Left renal cortex interstitium (tissue), 4 donors: ENCODE measurements around the gene PRKRIP1. TPM values are rescaled to one million over a fixed set of nuclear protein-coding genes. Genes with fewer than 3 reads are reported as not detected.
"Not testable (repeated sequence)": the region's sequence is repeated elsewhere in the genome, so short reads cannot be mapped to it uniquely, and the experiment has no call there.

Experiments used
- DNase-seq, 4 donors: peaks; one replicate each; pipeline ENCODE4 v3.0.0-alpha.2; 2013; ENCODE audit warnings: low read depth in 4 of 4, low spot score in 2 of 4, missing footprints in 1 of 4
- polyA plus RNA-seq, 4 donors: library from polyadenylated mRNA; unstranded; fragments of 120-200 nt; gene quantifications; one replicate each; pipeline ENCODE4 v1.2.1, GENCODE V29; 2013; ENCODE audit not compliant: insufficient read length in 4 of 4

PRKRIP1 gene
- polyA plus RNA-seq, 4 donors: 30.2 to 46.9 (median 38.6) TPM

DNA sequence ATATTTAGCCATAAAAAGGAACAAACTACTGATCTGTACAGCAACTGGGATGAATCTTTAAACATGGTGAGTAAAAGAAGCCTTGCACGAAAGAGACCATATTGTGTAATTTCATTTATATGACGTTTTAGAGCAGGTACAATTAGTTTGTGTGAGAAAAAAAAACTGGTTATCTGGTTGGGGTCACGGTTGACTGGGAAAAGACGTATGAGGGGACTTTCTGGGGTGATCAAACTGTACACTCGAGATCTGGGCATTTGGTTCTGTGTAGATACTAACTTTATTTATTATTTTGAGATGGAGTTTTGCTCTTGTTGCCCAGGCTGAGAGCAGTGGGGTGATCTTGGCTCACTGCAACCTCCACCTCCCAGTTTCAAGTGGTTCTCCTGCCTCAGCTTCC, 4.2 kb downstream of the PRKRIP1 start:
- DNase-seq: no peak

DNA sequence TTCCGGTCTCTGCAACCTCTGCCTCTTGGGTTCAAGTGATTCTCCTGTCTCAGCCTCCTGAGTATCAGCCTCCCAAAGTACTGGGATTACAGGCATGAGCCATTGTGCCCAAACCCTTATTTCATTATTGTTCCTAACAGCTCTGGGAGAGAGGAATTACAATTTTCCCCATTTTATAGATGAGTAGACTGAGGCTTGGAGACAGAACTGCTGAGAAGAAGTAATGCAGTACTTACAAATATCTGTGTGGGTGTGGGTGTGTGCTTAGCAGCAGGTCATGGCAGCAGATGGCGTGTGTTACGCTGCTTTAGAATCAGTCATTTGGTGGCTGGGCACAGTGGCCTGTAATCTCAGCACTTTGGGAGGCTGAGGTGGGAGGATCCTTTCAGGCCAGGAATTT, 7.4 kb downstream of the PRKRIP1 start:
- DNase-seq: no peak

DNA sequence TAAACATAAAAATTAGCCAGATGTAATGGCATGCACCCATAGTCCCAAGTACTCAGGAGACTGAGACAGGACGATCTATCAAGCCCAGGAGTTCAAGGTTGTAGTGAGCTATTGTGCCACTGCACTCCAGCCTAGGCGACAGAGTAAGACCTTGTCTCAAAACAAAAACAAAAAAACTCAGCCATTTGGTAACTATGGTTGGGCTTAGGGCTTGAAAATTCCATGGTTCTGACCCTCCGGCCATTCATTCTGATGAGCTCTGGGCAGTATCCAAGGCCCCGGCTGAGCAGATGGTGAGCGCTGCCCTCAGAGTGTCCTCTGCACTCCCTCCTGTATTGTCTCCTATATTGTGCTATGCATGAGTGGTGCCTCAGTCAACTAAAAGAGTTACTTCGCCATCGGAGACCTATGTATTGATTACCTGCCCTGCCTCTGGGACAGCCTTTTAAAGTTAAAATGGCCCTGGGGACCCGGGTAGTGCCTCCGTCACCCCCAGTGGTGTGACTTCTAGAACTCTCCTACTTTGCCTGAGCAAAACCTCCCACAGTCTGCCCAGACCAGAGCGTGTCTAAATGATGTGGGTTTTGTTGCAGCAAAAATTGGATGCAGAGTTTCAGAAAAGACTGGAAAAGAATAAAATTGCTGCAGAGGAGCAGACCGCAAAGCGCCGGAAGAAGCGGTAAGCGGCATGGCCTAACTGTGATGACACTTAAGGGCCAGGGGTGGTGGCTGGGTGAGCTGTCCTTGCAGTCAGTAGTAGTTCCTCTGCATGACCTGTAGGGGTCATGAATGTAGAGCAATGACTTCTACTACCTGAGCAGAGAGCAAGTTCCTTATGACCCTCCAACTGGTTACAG, 8.1 kb downstream of the PRKRIP1 start:
- DNase-seq: no peak

- not testable (repeated sequence) for DNase-seq
Measured at GRCh38 chr7:102404862-102405188, 8.7 kb downstream of the PRKRIP1 start.

GRCh38 chr7:102407910-102408309, 11.7 kb downstream of the PRKRIP1 start:
- no peak for DNase-seq

- DNase-seq: not testable (repeated sequence)
Measured at GRCh38 chr7:102408530-102408929, 12.4 kb downstream of the PRKRIP1 start.

- DNase-seq: no peak
Measured at GRCh38 chr7:102409340-102409739, 13.2 kb downstream of the PRKRIP1 start.

- DNase-seq: no peak
Measured at GRCh38 chr7:102410123-102410522, 14.0 kb downstream of the PRKRIP1 start.

GRCh38 chr7:102410918-102411317, 14.8 kb downstream of the PRKRIP1 start:
- no peak for DNase-seq

- no peak for DNase-seq
Measured at GRCh38 chr7:102412548-102412947, 16.4 kb downstream of the PRKRIP1 start.

DNA sequence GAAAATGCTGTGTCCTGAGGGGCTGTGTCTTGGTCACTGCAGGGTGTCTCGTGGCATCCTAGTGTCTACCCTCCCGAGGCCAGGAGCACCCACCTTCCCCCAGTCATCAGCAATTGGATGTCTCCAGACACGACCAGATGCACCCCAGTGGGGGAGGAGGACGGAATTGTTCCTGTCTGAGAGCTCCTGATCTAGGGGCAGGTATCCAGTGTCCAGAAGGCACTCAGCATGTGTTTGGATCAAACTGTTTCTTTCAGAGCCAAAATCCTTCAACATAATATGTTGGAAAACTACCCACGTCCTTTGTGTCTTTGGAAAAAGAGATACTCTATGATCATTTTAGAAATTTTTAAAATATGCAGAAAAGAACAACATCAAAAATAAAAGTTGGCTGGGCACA, 16.9 kb downstream of the PRKRIP1 start:
- no peak for DNase-seq

- DNase-seq: no peak
Measured at GRCh38 chr7:102413611-102414010, 17.4 kb downstream of the PRKRIP1 start.

GRCh38 chr7:102415685-102416225, 19.6 kb downstream of the PRKRIP1 start:
- DNase-seq: no peak

DNA sequence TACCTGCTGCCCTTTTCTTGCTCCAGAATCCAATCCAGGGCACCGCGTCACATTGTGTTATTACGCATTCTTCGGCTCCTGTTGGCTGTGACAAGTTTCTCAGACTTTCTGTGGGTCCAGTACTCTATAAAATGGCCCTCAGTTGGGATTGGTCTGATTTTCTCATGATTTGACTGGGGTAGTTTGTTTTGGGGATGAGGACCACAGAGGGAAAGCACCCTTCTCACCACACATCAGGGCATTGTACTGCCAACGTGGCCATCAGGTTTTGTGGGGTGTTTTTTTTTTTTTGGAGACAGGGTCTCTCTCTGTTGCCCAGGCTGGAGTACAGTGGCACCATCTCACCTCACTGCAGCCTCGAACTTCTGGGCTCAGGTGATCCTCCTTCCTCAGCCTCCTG, 20.2 kb downstream of the PRKRIP1 start:
- no peak for DNase-seq

- DNase-seq: no peak
Measured at GRCh38 chr7:102417105-102417504, 20.9 kb downstream of the PRKRIP1 start.

DNA sequence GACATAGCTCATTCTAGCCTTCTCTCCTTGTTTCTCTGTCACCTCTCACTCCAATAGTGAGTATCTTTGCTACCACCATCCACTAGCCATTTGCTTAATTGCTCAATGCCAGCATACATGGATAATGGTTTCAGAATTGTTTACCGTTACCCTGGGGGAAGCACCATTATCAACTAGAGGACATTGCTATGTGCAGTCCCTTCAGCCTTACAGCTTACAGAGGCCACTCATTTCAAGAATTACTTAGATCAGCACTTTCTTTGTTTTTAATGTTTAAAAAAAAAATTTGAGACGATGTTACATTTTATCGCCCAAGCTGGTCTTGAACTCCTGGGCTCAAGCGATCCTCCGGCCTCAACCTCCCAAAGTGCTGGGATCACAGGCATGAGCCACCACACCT, 22.4 kb downstream of the PRKRIP1 start:
- no peak for DNase-seq

DNA sequence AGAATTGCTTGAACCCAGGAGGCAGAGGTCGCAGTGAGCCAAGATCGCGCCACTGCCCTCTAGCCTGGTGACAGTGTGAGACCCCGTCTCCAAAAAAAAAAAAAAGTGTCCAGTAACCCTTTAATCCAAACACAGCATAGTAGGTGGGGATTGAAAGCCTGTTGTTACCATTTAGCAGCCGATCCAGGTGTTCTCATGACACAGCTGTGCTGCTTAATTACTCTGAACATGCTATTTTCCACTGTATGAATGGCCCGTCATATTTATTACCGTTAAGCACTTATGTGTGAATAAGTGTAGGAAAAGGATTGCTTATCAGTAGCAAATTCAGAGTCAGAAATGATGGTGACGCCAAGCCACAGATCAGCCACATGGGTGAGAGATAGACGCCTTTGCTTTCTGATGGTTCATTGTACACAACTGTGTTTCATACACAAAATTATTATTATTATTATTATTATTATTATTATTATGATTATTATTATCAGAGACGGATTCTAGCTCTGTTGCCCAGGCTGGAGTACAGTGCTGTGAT, 25.6 kb downstream of the PRKRIP1 start:
- DNase-seq: no peak

DNA sequence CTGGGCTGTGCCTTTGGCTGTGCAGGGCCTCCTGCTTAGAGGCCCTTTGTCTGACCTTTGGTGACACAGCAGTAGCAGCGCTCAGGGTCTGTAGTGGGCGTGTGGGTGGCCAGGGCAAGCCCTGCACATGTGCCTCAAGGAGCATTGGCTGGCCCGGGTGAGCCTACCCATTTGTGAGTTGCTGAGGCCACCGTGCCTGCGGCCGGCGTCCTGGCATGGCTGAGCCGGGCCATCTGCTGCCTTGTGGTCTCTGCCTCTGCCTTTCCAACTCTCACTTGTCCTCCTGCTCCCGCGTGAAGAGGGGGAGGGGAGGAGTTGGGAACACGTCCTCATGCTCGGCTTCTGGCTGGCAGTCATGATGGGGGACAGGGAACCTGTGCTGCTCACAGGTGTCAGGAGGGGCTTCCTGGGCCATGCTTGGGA, 28.0 kb downstream of the PRKRIP1 start:
- no peak for DNase-seq

DNA sequence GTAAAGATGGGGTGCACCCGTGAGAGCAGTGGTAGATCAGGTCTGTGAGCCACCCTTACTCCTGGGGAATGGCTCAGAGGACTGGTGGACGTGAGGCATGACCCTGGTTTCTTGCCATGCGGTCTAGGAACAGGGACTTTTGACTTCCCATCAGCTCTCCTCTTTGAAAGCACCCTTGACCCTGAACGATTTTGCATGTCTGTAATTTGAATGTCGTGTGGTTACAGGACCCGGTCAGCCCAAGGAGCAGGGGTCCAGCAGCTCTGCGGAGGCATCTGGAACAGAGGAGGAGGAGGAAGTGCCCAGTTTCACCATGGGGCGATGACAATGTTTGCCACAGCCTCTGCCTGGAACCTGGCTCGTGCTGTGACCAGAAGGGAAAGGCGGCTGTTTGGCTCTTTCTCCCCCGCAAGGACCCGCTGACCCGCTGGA, 28.6 kb downstream of the PRKRIP1 start:
- no peak for DNase-seq

DNA sequence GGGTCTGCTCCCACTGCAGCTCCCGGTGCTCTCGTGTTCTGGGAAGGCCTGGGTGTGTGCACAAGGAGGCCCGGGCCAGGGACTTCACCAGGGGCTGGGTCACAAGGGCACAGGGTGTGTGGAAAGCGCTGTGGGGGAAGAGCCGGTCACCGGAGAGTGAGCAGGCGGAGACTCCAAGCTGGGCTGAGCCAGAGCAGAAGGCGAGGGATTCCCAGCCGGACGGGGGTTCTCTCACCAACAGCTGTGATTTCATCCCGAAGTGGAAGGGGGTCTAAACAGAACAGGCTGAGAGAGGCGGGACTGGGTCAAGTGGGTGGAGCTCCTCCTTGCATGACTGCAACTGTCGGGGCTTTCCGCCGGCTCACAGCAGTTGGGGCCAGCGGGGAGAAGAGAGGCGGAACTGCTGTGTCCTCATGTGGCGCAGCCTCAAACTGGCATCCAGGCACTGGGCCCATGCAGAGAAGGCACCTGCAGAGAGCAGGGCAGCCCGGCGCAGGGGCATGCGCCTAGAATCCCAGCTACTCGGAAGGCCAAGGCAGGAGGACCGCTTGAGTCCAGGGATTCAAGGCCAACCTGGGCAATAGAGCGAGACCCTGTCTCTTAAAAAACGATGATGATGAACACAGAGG, 29.6 kb downstream of the PRKRIP1 start:
- no peak for DNase-seq

- DNase-seq: no peak
Measured at GRCh38 chr7:102426268-102427018, 30.3 kb downstream of the PRKRIP1 start.
